A549 treated with GW870086 at 1 μM for 4 hours (cell line): Measurements from ENCODE around the gene LOX. TPM values are rescaled to one million over a fixed set of nuclear protein-coding genes. Genes with fewer than 3 reads are reported as not detected.

Experiments
- total RNA-seq: library from RNA; stranded (reverse); fragments of 200-300 nt; extraction: Qiagen RNA extraction; gene quantifications from 5 replicates; pipeline ENCODE4 v1.2.3, GENCODE V29; 2022; ENCODE audit warnings: low read depth

Gene LOX
- 0.93 to 2.5 TPM (median 1.4 TPM) in 5 replicates for total RNA-seq

GRCh38 chr5:122078116-122079110, at the start of gene LOX:
Gene LOX (minus strand): TSS chr5:122078259. CDS start chr5:122077985, 274 bp downstream.

Other genes with a start within 250 kb of the LOX start
- gene FTMT, start 226.4 kb downstream of the LOX start, total RNA-seq, result not detected in 5 replicates
- gene SRFBP1, start 116.3 kb downstream of the LOX start, total RNA-seq, result 8.2 to 12.2 TPM (median 11.3 TPM) in 5 replicates
- gene ZNF474, start 51.3 kb upstream of the LOX start, total RNA-seq, result 0.18 to 0.31 TPM (median 0.21 TPM) in 5 replicates
- not detected in 5 replicates for gene SNCAIP, start 234.0 kb upstream of the LOX start, total RNA-seq